Kidney glomerular epithelial cell (primary cell): Measurements from ENCODE around the gene PCOLCE2.

ENCODE experiments used
- DNase-seq: peaks from one replicate; lab custom pipeline; 2025; lab: John Stamatoyannopoulos, UW

PCOLCE2 gene, protein sequence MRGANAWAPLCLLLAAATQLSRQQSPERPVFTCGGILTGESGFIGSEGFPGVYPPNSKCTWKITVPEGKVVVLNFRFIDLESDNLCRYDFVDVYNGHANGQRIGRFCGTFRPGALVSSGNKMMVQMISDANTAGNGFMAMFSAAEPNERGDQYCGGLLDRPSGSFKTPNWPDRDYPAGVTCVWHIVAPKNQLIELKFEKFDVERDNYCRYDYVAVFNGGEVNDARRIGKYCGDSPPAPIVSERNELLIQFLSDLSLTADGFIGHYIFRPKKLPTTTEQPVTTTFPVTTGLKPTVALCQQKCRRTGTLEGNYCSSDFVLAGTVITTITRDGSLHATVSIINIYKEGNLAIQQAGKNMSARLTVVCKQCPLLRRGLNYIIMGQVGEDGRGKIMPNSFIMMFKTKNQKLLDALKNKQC

DNA sequence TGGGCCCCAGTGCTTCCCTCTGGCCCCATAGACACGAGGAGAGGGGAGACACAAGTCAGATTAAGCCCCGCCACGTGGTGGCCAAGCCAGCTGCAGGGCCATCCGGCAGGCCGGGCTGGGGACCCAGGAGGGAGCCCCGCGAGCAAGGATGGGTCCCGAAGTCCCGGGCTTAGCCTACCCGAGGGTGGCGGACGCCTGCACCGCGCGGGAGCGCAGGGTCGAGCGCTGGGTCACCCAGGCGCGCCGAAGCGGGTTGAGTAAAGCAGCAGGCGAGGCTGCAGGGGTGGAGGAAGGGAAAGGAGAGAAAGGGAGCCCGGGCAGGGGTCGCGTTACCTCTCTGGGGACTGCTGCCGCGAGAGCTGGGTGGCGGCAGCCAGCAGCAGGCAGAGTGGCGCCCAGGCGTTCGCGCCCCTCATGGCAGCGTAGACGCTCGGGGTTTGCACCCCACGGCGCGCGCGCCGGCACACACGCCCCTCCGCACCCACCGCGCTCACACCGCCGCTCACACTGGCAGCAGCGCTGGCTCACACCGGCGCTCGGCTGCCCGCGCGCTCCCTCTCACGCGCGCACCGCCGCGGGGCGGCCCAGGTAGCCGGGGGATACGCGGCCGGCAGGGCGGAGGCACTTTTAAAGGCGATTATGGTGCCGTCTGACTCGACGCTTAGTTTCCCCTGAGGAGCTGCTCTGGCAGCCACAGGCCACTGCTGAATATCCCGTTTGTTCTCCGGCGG, at the start of gene PCOLCE2:
Gene PCOLCE2, minus strand, starts transcription at position 603 of the 731 bp plus-strand sequence. Its CDS starts 187 bp downstream, at position 416.
- no peak for DNase-seq

DNA sequence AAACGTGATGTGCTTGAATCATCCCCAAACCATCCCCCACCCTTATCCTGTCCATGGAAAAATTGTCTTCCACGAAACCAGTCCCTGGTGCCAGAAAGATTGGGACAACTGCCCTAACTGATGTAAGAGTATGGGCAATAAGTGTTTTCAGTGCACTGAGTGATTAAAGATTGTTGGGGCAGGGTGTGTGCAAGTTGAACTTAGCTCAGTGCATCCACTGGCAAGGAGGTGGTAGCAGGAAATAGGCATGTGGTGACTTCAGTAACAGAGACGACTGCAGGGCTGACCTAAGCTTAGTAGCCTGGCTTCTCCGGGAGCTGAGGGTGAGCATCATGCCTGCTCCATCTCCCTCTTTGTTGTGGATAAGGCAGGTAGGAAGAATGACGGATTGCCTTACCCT, 47.1 kb upstream of the PCOLCE2 start:
- no peak for DNase-seq

- DNase-seq, result no peak
Observed at GRCh38 chr3:142934887-142935269, 46.0 kb upstream of the PCOLCE2 start.

- no peak for DNase-seq
Observed at GRCh38 chr3:142934128-142934886, 45.4 kb upstream of the PCOLCE2 start.

GRCh38 chr3:142931222-142931621, 42.3 kb upstream of the PCOLCE2 start:
- DNase-seq, result no peak

- no peak for DNase-seq
Observed at GRCh38 chr3:142930463-142930862, 41.6 kb upstream of the PCOLCE2 start.

DNA sequence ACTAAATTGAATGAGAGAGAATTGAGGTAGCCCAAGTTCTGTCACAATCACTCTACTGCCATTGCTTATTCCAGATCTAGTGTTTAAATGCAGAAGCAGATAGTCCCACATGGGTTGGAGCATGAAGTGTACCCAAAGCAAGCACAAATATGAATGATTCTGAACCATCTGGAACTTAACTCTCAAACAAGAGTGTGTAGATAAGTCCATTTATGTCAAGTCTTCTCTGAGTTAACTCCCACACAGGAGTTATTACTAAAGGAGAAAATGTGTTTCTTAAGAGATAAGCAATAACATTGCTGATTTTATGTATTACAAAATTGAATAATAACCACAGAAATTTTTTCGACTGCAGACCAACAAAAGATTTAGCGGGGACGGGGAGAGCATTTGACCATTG, 41.0 kb upstream of the PCOLCE2 start:
- no peak for DNase-seq

DNA sequence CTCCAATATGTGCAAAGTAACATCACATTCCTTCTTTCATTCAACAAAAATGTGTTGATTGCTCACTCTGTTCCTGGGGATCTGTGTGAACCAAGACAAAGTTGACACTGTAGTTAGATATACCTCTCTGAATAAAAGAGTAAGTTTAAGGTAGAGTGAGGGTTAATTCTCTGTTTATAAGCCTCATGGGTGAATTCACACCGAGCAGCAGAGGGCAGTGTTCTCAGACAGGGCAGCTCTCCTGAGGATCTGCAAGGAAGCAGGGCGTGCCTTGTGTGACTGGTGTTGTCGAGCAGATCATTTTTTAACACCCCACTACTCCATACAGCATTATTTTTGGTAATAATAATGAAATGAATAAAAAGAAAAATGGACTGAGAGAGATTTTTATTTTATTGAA, 40.2 kb upstream of the PCOLCE2 start:
- peak; percentile 31 for DNase-seq

DNA sequence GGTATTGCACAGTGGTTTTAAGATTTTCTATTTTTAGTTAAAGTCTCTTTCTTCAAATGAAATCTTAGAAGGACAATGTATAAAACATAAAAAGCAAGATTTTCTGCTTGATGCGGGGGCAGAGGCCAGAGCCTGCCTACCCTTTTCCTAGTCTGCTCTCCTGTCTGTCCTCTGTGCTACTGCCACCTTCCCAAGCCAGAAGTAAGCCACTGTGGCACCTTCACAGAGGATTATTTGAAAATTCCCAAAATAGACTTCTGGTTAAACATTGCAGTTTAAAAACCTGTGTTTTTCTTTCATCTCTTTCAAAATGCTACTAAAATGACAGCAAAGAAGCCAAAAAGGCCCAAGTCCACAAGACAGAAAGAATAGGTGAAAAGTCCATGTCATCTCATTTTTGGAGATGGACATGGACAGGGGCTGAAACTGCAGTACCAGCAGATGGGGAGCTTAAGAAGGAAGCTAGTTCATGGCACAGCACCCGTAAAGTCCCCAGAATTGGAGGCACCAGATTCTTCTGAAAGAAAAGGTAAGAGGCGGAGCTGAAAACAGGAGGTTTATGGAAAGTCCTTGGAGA, 37.6 kb upstream of the PCOLCE2 start:
- no peak for DNase-seq

DNA sequence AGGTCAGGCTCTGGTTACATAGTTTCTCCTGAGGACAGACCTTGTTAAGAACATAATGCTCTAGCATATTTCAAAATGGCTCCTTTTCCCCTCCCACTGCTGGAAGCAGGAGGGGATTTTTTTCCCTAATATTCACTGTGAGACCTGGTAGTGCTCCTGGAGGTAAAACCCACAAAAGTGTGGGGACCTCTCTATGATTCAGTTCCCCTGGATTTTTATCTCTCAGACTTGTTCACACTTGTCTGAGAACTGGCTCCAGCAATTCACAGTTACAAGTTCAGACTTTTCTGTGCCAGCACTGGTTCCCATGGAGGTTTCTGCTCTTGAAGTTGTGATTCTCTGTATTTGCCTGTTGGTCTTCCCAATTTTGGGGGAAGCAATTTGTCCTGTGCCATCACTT, 36.3 kb upstream of the PCOLCE2 start:
- no peak for DNase-seq

GRCh38 chr3:142923694-142924093, 34.8 kb upstream of the PCOLCE2 start:
- no peak for DNase-seq

DNA sequence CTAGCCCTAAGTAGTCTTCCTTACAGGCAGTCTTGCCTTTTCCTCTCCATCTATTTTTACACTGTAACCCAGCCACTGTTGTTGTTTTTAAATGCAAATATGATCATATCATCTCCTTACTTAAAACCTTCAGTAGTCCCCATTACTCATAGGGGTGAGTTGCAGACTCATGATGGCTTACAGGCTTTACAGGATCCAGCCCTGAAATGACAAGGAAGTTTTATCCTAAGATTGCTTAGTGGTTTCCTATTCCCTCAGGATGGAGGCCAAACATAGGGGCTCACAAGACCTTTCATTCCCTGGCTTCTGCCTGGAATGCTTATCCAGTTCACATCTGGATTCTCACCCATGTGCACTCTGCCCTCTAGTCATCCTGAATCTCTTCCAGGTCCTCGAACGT, 27.7 kb upstream of the PCOLCE2 start:
- DNase-seq, result no peak

GRCh38 chr3:142915636-142916035, 26.8 kb upstream of the PCOLCE2 start:
- no peak for DNase-seq

DNA sequence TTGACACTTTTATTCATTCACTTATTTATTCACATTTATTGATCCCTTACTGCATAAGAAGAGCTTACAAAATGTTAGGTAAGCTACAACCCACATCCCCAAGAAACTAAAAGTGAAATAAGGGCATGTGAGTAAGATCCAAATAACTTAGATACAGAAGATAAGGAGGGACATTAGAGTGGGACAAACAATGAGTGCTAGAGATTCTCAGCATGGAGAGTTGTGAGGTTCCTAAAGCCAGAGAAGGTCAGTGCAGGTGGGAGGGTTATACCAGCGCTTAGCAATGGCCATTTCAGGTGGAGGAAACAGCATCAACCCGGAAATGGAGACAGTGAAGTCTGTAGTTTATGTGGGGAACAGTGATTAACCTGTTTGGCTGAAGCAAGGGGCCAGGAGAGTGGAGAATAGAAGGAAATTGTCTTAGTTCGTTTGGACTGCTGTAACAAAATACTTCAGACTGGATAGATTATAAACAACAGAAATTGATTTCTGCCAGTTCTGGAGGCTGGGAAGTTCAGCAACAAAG, 25.5 kb upstream of the PCOLCE2 start:
- no peak for DNase-seq

GRCh38 chr3:142913432-142913831, 24.5 kb upstream of the PCOLCE2 start:
- DNase-seq, result no peak

DNA sequence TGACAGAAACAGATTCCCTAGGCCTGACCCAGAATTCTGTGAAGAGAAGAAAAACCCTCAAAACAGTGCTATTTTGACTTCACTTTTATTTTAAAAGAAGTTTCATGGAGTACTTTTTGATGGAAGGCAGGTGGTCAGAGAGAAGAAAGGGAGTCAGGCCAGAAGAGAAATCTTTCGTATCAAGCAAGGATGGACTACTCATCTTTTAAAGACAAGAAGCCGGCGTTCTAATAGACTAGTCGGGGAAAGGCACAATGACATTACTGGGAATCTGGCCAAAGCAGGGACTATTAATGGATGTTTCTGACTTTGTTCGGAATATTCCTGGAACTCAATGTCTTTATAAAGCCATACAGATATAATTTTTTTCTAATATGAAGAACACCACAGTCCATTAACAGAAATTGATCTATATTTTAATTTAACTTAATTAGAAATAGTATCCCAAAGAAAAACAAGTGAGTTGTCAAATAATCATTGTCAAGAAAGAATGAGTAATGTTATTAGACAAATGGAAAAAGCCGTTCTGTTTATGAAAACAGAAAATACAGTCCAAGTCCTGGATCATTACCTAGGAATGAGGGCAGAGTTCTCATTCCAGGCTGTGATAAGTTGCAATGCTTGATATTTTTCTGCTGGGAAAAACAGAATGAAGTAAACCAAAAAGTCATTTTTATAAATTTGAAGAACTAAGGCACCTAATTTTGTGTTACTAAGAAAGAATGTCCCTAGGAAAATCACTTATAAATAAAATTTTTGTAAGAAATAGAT, 23.7 kb upstream of the PCOLCE2 start:
- no peak for DNase-seq

DNA sequence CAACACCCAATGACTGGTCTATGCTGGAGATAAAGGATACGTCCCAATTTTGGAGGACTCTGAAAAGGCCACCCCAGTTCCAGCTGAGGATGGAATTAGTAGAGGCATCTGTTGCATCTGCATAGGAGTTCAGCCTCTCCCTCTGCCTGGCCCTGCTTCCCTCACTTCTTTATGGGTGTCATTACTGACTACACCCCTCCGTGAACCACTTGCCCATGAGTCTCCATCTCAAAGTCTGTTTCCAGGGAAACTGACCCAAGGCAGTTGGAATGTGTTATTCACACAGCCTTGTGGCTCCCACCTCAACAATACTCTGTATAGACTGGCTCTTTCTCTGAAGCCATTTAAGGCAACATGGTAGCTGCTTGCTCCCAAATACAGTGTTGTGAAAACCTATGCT, 21.4 kb upstream of the PCOLCE2 start:
- no peak for DNase-seq

GRCh38 chr3:142909282-142909681, 20.4 kb upstream of the PCOLCE2 start:
- no peak for DNase-seq

DNA sequence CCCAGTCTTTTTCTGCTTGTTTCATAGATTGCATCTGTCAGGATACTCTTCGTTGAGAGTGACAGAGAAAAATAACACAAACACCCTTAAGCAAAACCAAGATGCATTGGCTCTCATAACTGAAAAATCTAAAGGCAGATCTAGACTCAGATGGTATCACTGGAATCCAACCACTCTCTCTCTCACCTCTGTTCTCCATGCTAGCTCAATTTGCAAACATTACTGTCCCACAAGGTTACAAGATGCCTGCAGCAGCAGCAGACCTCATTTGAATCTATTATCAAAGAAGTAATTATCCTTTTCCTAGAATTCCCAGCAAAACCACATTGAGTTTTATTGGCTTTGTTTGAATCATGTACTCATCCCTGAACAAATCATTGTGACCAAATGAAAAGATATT, 19.1 kb upstream of the PCOLCE2 start:
- DNase-seq, result no peak

DNA sequence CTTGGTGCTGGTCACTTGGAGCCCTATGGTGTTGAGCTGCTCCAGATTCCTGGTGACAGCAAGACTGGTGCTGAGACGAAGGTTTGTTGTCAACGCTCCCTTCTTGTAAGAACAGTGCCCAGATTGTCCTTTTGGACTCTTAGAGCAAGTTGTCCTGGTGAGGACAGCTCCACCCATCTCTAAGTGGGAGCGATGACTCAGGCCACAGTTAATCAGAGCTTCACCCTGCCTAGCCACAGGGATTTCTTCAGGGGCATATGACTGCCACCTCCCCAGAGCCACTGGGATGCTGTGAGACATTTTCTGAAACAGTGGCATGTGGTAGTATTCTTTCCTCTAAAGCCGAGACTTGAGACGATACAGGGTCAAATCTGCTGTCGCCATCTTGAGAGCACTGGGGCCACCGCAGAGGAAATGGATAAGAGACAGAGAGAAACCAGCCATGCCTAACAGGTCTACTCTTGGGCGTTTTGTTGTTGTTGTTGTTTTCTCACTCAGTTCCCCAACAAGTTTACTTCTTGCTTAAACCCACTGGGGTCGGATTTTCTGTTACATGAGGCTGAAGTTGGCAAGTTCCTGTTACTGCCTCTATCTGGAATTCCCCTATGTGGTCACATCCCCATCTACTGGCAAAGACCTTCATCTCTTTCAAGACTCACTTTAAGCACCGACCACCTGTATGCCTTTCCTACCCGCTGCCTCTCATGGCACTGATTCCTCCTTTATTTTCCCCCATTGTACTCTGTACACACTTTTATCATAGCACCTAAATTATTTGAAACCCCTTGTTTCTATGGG, 16.0 kb upstream of the PCOLCE2 start:
- DNase-seq, result peak; percentile 17
